H1 (cell line): ENCODE measurements around the gene PEX14. TPM values are rescaled to one million over a fixed set of nuclear protein-coding genes. Genes with fewer than 3 reads are reported as not detected.

Experiments
- ATF3 ChIP-seq: IDR thresholded peaks from 2 replicates; pipeline ENCODE4 v1.6.1; 2011; ENCODE audit warnings: low read depth, mild to moderate bottlenecking, low read length; ENCODE audit not compliant: insufficient read depth
- CBX5 ChIP-seq: fragments of 300-800, 300-1000 bp; sonication (generic); IDR thresholded peaks from 2 replicates; pipeline ENCODE4 v1.7.1; 2016; ENCODE audit warnings: antibody characterized with exemption, low read length, low read depth
- CHD2 ChIP-seq: IDR thresholded peaks from 2 replicates; pipeline ENCODE4 v1.6.1; 2012; ENCODE audit warnings: low read length, improper control_type of control experiment
- EGR1 ChIP-seq: IDR thresholded peaks from 2 replicates; pipeline ENCODE4 v1.6.1; 2011; ENCODE audit warnings: low read depth, low read length, borderline replicate concordance
- EZH2 ChIP-seq: fragments of 200-600 bp; sonication (generic); IDR thresholded peaks from 2 replicates; pipeline ENCODE4 v1.7.1; 2012; ENCODE audit warnings: low read depth, mild to moderate bottlenecking, moderate library complexity, low read length, inconsistent platforms; ENCODE audit not compliant: severe bottlenecking
- FOSL1 ChIP-seq: IDR thresholded peaks from 2 replicates; pipeline ENCODE4 v1.6.1; 2011; ENCODE audit warnings: mild to moderate bottlenecking, low read depth, low read length, moderate library complexity; ENCODE audit not compliant: insufficient read depth
- GTF2F1 ChIP-seq: IDR thresholded peaks from 2 replicates; pipeline ENCODE4 v1.6.1; 2012; ENCODE audit warnings: low read depth, low read length, improper control_type of control experiment, borderline replicate concordance
- HDAC2 ChIP-seq, 2 experiments: fragments of 300-600 bp in 1 of 2; sonication (generic) in 1 of 2; IDR thresholded peaks; 2 replicates each; pipeline ENCODE4 v1.6.1; 2011 to 2012; ENCODE audit warnings: low read depth in 2 of 2, low read length in 2 of 2, mild to moderate bottlenecking in 2 of 2, moderate library complexity in 2 of 2, borderline replicate concordance in 1 of 2, inconsistent platforms in 1 of 2
- JUND ChIP-seq: IDR thresholded peaks from 2 replicates; pipeline ENCODE4 v1.6.1; 2011; ENCODE audit warnings: mild to moderate bottlenecking, improper control_type of control experiment, low read length
- NANOG ChIP-seq: IDR thresholded peaks from 2 replicates; pipeline ENCODE4 v1.6.1; 2011; ENCODE audit warnings: low read length, low read depth, mild to moderate bottlenecking, inconsistent platforms; ENCODE audit not compliant: insufficient read depth, poor library complexity, severe bottlenecking
- POLR2A ChIP-seq, 2 experiments: IDR thresholded peaks; 1 replicate in 1 of 2; 2 replicates in 1 of 2; pipeline ENCODE4 v1.6.1; 2011; ENCODE audit warnings: low read depth in 2 of 2, low read length in 2 of 2, mild to moderate bottlenecking in 2 of 2; ENCODE audit errors: control extremely low read depth in 1 of 2
- POLR2AphosphoS5 ChIP-seq: IDR thresholded peaks from 2 replicates; pipeline ENCODE4 v1.6.1; 2011; ENCODE audit warnings: low read depth, low read length
- POU5F1 ChIP-seq: IDR thresholded peaks from 2 replicates; pipeline ENCODE4 v1.6.1; 2011; ENCODE audit warnings: low read depth, mild to moderate bottlenecking, low read length, moderate library complexity
- RFX5 ChIP-seq: IDR thresholded peaks from 2 replicates; pipeline ENCODE4 v1.6.1; 2011; ENCODE audit warnings: low read depth, low read length, improper control_type of control experiment, borderline replicate concordance
- SAP30 ChIP-seq: fragments of 300-600 bp; sonication (generic); IDR thresholded peaks from 2 replicates; pipeline ENCODE4 v1.7.1; 2012; ENCODE audit warnings: low read length, moderate library complexity, mild to moderate bottlenecking, inconsistent platforms; ENCODE audit not compliant: insufficient read depth, insufficient replicate concordance
- SIX5 ChIP-seq: IDR thresholded peaks from 2 replicates; pipeline ENCODE4 v1.6.1; 2011; ENCODE audit warnings: mild to moderate bottlenecking, low read depth, low read length
- SP1 ChIP-seq: IDR thresholded peaks from 2 replicates; pipeline ENCODE4 v1.6.1; 2011; ENCODE audit warnings: low read depth, low read length
- SP2 ChIP-seq: IDR thresholded peaks from 2 replicates; pipeline ENCODE4 v1.6.1; 2012; ENCODE audit warnings: mild to moderate bottlenecking, low read length, inconsistent platforms
- SP4 ChIP-seq: IDR thresholded peaks from 2 replicates; pipeline ENCODE4 v1.6.1; 2012; ENCODE audit warnings: low read length, inconsistent platforms
- SUZ12 ChIP-seq: fragments of 200-600 bp; sonication (generic); IDR thresholded peaks from 2 replicates; pipeline ENCODE4 v1.6.1; 2012; ENCODE audit warnings: mild to moderate bottlenecking, inconsistent platforms, low read length, moderate library complexity, mixed read lengths
- TCF12 ChIP-seq: IDR thresholded peaks from 2 replicates; pipeline ENCODE4 v1.6.1; 2011; ENCODE audit warnings: low read depth, mild to moderate bottlenecking, low read length
- USF2 ChIP-seq: IDR thresholded peaks from 2 replicates; pipeline ENCODE4 v1.6.1; 2011; ENCODE audit warnings: low read length, improper control_type of control experiment
- polyA plus RNA-seq, 7 experiments: library from polyadenylated mRNA; depleted of rRNA in 3 of 7; stranded (reverse) in 5 of 7; unstranded in 2 of 7; fragments of >200 nt in 5 of 7; fragments of 200-250 nt in 2 of 7; gene quantifications; 1 replicate in 5 of 7; 2 replicates in 1 of 7; 4 replicates in 1 of 7; pipeline versions ENCODE4 v1.2.1 to v1.2.3, GENCODE V29; 2011 to 2013; ENCODE audit warnings: missing spikeins in 2 of 7, mixed read lengths in 2 of 7
- total RNA-seq: library from RNA; stranded (reverse); fragmentation: NEBNext Ultra II Directional; extraction: Animal tissue kit (Norgen Biotek cat#: 25700); gene quantifications from 2 replicates; pipeline ENCODE4 v1.2.1, GENCODE V29; 2021

Gene PEX14
- total and polyA plus RNA-seq, 2 of the 8 experiments (the other 6 are each of a cell fraction or from before 2014, with no cell fraction given) = 13.0 to 19.8 TPM

DNA sequence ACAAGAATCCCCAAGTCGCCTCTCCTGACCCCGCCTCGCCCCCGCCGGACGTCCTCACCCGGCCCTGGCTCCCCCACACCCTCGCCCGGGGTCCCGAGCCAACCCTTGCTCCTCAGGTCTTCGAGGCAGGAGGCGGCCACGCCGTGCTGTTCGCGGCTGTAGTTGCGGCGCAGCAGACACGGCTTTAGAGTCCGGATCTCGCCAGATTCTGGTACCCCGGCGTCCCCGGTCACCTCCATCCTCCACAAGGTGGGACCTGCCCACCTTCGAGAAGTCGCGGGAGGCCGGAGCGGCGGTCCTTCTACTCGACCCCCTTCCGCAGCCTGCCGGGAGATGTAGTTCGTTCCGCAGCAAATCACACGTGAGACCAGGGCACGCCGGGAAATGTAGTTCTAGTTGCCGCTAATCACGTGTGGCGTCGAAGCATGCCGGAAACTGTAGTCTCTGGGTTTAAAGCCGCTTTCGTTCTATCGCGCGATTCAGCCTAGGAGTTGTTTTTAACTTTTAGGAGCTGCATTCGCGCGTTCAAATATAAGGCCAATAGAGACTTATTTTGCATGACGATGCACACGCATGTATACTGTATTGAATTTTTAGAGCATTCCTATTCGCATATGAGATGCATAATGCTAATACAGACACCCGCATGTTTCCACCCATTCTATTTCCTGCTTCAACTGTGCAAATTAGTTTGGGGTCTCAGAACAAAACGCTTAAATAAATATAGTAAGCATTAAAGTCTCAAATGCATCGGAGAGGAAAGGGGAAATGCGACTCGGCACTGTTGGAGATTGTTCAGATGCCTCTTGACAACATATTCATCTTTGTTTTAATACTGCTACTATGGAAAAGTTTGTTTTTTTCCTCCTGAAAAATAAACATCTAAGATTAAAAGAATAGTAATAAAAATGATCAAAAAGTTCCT, 2.3 kb upstream of the PEX14 start, which contains the start of gene DFFA (continued):
- TF ChIP-seq EGR1 (0 out of 2 replicates have a peak, but pooled peaks have one; percentile 18), ATF3 (peak; percentile 98), NANOG (peak; percentile 16), EZH2 (no peak), USF2 (peak; percentile 98), TCF12 (0 out of 2 replicates have a peak, but pooled peaks have one; percentile 60), CBX5 (no peak), GTF2F1 (no peak; the same call in 1 of the 2 replicates), POLR2A (IDR thresholded peaks at IDR 0.05; ENCODE audit: control extremely low read depth in 1 of 2, low read depth in 2 of 2, low read length in 2 of 2) (peak; percentile 69 to 91), SP1 (peak; percentile 73; the same call in 1 of the 2 replicates), SUZ12 (no peak), SAP30 (no peak), POLR2AphosphoS5 (peak; percentile 84), POU5F1 (no peak), HDAC2 (IDR thresholded peaks at IDR 0.05; ENCODE audit: borderline replicate concordance in 1 of 2, low read depth in 2 of 2, low read length in 2 of 2) (peak in 1 of 2 experiments; percentile 55; a peak in 1 of 4 replicates), JUND (no peak), FOSL1 (no peak), SP2 (no peak), SIX5 (peak; percentile 99), RFX5 (no peak), SP4 (peak; percentile 38; the same call in 1 of the 2 replicates), CHD2 (peak; percentile 96)
